PC-3 (cell line): ENCODE results near the gene UBE2L3. TPM values are rescaled to one million over a fixed set of nuclear protein-coding genes. Genes with fewer than 3 reads are reported as not detected.
"Not testable (repeated sequence)": the region's sequence is repeated elsewhere in the genome, so short reads cannot be mapped to it uniquely, and the experiment has no call there.

ENCODE experiments used
- ATAC-seq: fragments of 200-7000 bp; cut with Tn5 transposase; 2 replicates; pipeline ENCODE4 v1.9.1; 2020; ENCODE audit warnings: mild to moderate bottlenecking, moderate library complexity
- BruUV-seq: library from RNA; stranded (reverse); fragments of 400-500 nt; replicated peaks from 2 replicates; lab custom pipeline; 2021; lab: Mats Ljungman, UMichigan
- CTCF ChIA-PET: fragments of 300-600 bp; sonication (Branson Sonifier 250); formaldehyde crosslinking; loops from one replicate; lab custom pipeline; 2022; ENCODE audit warnings: antibody characterized with exemption; lab: Charles Lee
- POLR2A ChIA-PET: fragments of 300-600 bp; sonication (Branson Sonifier 250); formaldehyde crosslinking; loops from one replicate; lab custom pipeline; 2022; ENCODE audit warnings: antibody characterized with exemption; ENCODE audit not compliant: unreplicated experiment; lab: Charles Lee
- DNase-seq: peaks from one replicate; pipeline ENCODE4 v3.0.0-alpha.2; 2015
- H2AFZ ChIP-seq: fragments of 300-600 bp; sonication (generic); 2 replicates; pipeline ENCODE4 v1.6.0; 2016; ENCODE audit warnings: antibody characterized with exemption, low read length
- H3F3A ChIP-seq: fragments of 300-600 bp; sonication (generic); one replicate; pipeline ENCODE4 v1.6.0; 2017; ENCODE audit warnings: antibody characterized with exemption, low read length, control low read depth, mild to moderate bottlenecking; ENCODE audit not compliant: unreplicated experiment
- H3K27ac ChIP-seq: fragments of 300-600 bp; sonication (generic); 2 replicates; pipeline ENCODE4 v1.5.1; 2016; ENCODE audit warnings: mild to moderate bottlenecking, low read length
- H3K27me3 ChIP-seq: fragments of 300-600 bp; sonication (generic); 2 replicates; pipeline ENCODE4 v1.6.1; 2016; ENCODE audit warnings: low read length, mixed read lengths
- H3K36me3 ChIP-seq: fragments of 300-600 bp; sonication (generic); 2 replicates; pipeline ENCODE4 v1.6.1; 2016; ENCODE audit warnings: low read depth, mixed run types, low read length, mixed read lengths
- H3K4me1 ChIP-seq: fragments of 300-600 bp; sonication (generic); 2 replicates; pipeline ENCODE4 v1.5.1; 2016; ENCODE audit warnings: low read length; ENCODE audit not compliant: insufficient read depth
- H3K4me2 ChIP-seq: fragments of 300-600 bp; sonication (generic); 2 replicates; pipeline ENCODE4 v1.6.0; 2016; ENCODE audit warnings: low read length
- H3K4me3 ChIP-seq: fragments of 300-600 bp; sonication (generic); 2 replicates; pipeline ENCODE4 v1.5.1; 2016; ENCODE audit warnings: mild to moderate bottlenecking, low read length, mixed read lengths
- H3K79me2 ChIP-seq: fragments of 300-600 bp; sonication (generic); 2 replicates; pipeline ENCODE4 v1.6.1; 2017; ENCODE audit warnings: low read length, mixed read lengths
- H3K9ac ChIP-seq: fragments of 300-600 bp; sonication (generic); 2 replicates; pipeline ENCODE4 v1.6.0; 2016; ENCODE audit warnings: mild to moderate bottlenecking, low read length
- H3K9me2 ChIP-seq: fragments of 300-600 bp; sonication (generic); replicated peaks from 2 replicates; pipeline ENCODE4 v1.6.1; 2016; ENCODE audit warnings: mixed run types, low read length, mixed read lengths
- H3K9me3 ChIP-seq: fragments of 300-600 bp; sonication (generic); 2 replicates; pipeline ENCODE4 v1.6.1; 2016; ENCODE audit warnings: low read length, mixed read lengths
- H4K20me1 ChIP-seq: fragments of 300-600 bp; sonication (generic); 2 replicates; pipeline ENCODE4 v1.6.1; 2016; ENCODE audit warnings: low read length, mixed read lengths
- EZH2 ChIP-seq: fragments of 300-600 bp; sonication (generic); IDR thresholded peaks from one replicate; pipeline ENCODE4 v1.6.1; 2017; ENCODE audit warnings: antibody characterized with exemption, mild to moderate bottlenecking, low read length; ENCODE audit not compliant: unreplicated experiment
- EZH2phosphoT487 ChIP-seq: fragments of 300-600 bp; sonication (generic); IDR thresholded peaks from 2 replicates; pipeline ENCODE4 v1.6.1; 2018; ENCODE audit warnings: mild to moderate bottlenecking, antibody characterized with exemption, low read length, borderline replicate concordance
- intact Hi-C: fragments of 100-400 bp; cut with micrococcal nuclease; formaldehyde crosslinking; loops from 2 replicates; pipeline ENCODE4 v1.9.0; 2023
- total RNA-seq: library from RNA; depleted of rRNA; stranded (reverse); fragments of >200 nt; gene quantifications from 2 replicates; pipeline ENCODE4 v1.2.3, GENCODE V29; 2014
- TF ChIP-seq, protein P1 (sequence below): fragments of 300-600 bp; sonication (generic); conservative IDR thresholded peaks from 2 replicates; pipeline ENCODE4 v1.5.1; 2017; ENCODE audit warnings: antibody characterized with exemption, low read depth, mild to moderate bottlenecking, low read length

Gene UBE2L3
- total RNA-seq, 1 experiment from 2014 or later = 72.0 TPM

DNA sequence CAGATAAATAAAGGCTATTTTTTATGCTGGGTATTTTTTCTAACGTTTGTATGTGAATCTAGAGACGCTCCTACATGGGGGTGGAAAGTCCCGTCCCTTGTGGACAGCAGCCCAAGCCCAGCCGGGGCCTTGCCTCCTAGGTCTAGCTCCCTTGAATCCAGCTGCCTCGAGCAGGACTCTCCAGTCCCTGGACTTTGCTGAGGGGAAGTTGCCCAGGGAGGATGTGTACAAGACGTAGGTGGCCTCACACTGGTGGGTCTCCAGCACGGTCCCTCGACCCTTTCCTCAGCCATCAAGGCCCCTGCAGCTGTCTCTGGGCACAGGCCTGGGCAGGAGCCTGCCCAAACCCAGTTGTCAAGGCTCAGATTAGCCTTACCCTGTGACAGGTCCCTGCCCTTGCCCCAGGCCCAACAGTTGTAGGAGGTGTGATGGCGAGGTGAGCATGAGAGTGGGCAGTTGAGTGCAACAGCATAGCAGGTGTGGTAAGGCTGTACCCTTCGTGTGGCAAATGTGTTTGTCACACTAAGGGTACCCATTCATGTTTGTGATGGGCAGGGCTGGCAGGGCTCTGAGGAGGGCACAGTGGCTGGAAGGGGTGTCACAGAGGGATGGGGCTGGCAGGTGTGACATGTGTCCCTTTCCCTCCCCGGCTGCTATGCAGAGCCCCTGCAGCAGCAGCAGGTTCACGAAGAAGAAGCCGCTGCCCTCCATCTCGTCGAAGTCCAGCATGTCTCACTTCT is 68.4 kb downstream of the UBE2L3 start:
- ChIA-PET POLR2A (no interaction called here), CTCF (no interaction called here)
- H3F3A ChIP-seq = no peaks in the 10 kb centered on the region
- H3K9ac ChIP-seq = no peak overlapping the region
- H4K20me1 ChIP-seq = no peaks in the 10 kb centered on the region
- no peaks in the 10 kb centered on the region for H3K9me3 ChIP-seq
- H3K27me3 ChIP-seq = no peaks in the 10 kb centered on the region
- H3K79me2 ChIP-seq = no peaks in the 10 kb centered on the region
- no peak overlapping the region for H3K4me2 ChIP-seq
- H3K4me1 ChIP-seq = peaks cover 2% of the 10 kb centered on the region
- ATAC-seq (no peak), DNase-seq (no peak)
- H3K27ac ChIP-seq = no peak overlapping the region
- intact Hi-C loops = no loop called here
- no peaks in the 10 kb centered on the region for H3K36me3 ChIP-seq
- no peak overlapping the region for H2AFZ ChIP-seq
- no peaks in the 10 kb centered on the region for H3K9me2 ChIP-seq
- H3K4me3 ChIP-seq = no peak overlapping the region
- no TSS peak for BruUV-seq
- TF ChIP-seq, protein P1, sequence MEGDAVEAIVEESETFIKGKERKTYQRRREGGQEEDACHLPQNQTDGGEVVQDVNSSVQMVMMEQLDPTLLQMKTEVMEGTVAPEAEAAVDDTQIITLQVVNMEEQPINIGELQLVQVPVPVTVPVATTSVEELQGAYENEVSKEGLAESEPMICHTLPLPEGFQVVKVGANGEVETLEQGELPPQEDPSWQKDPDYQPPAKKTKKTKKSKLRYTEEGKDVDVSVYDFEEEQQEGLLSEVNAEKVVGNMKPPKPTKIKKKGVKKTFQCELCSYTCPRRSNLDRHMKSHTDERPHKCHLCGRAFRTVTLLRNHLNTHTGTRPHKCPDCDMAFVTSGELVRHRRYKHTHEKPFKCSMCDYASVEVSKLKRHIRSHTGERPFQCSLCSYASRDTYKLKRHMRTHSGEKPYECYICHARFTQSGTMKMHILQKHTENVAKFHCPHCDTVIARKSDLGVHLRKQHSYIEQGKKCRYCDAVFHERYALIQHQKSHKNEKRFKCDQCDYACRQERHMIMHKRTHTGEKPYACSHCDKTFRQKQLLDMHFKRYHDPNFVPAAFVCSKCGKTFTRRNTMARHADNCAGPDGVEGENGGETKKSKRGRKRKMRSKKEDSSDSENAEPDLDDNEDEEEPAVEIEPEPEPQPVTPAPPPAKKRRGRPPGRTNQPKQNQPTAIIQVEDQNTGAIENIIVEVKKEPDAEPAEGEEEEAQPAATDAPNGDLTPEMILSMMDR = no peak
- TF ChIP-seq EZH2phosphoT487 = no peak
- TF ChIP-seq EZH2 = no peak

DNA sequence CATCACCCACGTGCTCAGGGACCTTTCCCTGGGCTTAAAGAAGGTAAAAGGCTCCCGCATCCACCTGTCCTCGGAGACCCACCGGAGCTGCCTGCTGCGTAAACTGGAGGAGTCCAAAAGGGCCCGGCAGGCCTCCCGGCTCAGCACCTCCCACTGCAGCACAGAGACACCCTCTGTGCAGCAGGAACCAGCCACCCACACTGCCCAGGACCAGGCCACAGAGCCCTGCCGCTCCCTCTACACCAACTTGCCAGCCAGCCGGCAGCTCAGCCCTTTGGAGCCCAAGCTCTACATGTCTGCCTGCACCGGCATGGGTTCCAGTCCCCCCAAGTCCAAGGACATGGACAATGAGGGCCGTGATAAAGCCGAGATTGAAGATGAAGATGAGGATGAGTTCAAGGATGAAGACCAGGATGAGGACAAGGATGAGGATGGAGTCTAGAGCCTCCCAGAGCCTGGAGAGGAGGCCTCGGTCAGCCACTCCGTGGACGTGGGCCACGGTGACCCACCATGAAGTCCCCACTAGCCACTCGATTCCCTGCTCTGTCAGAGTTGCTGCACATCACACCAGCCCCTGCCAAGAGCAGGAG is 69.2 kb downstream of the UBE2L3 start:
- no peak overlapping the region for H3K27ac ChIP-seq
- TF ChIP-seq, protein P1 = no peak
- TF ChIP-seq EZH2 (no peak), EZH2phosphoT487 (no peak)
- H3K27me3 ChIP-seq = no peaks in the 10 kb centered on the region
- ChIA-PET CTCF (no interaction called here), POLR2A (no interaction called here)
- intact Hi-C loops = no loop called here
- no TSS peak for BruUV-seq
- H3K4me1 ChIP-seq = peaks cover 10% of the 10 kb centered on the region
- no peak overlapping the region for H3K4me3 ChIP-seq
- H3K79me2 ChIP-seq = no peaks in the 10 kb centered on the region
- H3K4me2 ChIP-seq = no peak overlapping the region
- DNase-seq (no peak), ATAC-seq (no peak)
- H3K9ac ChIP-seq = no peak overlapping the region
- no peak overlapping the region for H2AFZ ChIP-seq
- H3K9me3 ChIP-seq = no peaks in the 10 kb centered on the region
- no peaks in the 10 kb centered on the region for H3K9me2 ChIP-seq
- no peaks in the 10 kb centered on the region for H3F3A ChIP-seq
- H4K20me1 ChIP-seq = no peaks in the 10 kb centered on the region
- no peaks in the 10 kb centered on the region for H3K36me3 ChIP-seq

DNA sequence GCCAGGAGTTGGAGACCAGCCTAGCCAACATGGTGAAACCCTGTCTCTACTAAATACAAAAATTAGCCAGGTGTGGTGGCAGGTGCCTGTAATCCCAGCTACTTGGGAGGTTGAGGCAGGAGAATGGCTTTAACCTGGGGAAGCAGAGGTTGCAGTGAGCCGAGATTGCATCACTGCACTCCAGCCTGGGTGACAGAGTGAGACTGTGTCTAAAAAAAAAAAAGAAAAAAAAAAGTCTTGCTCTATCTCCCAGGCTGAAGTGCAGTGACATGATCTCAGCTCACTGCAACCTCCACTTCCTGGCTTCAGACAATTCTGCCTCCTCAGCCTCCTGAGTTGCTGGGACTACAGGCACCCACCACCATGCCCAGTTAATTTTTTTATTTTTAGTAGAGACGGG is 69.9 kb downstream of the UBE2L3 start:
- H3K9ac ChIP-seq, H3K9me3 ChIP-seq, H3K4me3 ChIP-seq, H2AFZ ChIP-seq, DNase-seq, POLR2A ChIA-PET, H3K27me3 ChIP-seq, H3K79me2 ChIP-seq, BruUV-seq, H4K20me1 ChIP-seq, H3F3A ChIP-seq, CTCF ChIA-PET, H3K36me3 ChIP-seq, H3K9me2 ChIP-seq, intact Hi-C loops, ATAC-seq, H3K4me2 ChIP-seq, H3K27ac ChIP-seq: not testable (repeated sequence)
- peaks cover 10% of the 10 kb centered on the region for H3K4me1 ChIP-seq
